ENCODE measurements around the gene TTLL5.
A peak's percentile ranks its signal among the peaks of the same experiment; 100 is the strongest.

Gene TTLL5

GRCh38 chr14:75660630-75661498 lies at the start of gene TTLL5, which contains the start of gene ERG28:
TSS of gene TTLL5 (plus strand) at chr14:75661246. CDS start at chr14:75663150, 1,904 bp downstream.
TSS of gene ERG28 (minus strand) at chr14:75660876. CDS start at chr14:75657502, 3,374 bp downstream.
- peak; percentile 99 for DNase-seq

- DNase-seq: no peak
These were observed 48.9 kb upstream of the TTLL5 start for GRCh38 chr14:75612157-75612556.

GRCh38 chr14:75614179-75614578 lies 46.9 kb upstream of the TTLL5 start:
- DNase-seq: no peak

DNA sequence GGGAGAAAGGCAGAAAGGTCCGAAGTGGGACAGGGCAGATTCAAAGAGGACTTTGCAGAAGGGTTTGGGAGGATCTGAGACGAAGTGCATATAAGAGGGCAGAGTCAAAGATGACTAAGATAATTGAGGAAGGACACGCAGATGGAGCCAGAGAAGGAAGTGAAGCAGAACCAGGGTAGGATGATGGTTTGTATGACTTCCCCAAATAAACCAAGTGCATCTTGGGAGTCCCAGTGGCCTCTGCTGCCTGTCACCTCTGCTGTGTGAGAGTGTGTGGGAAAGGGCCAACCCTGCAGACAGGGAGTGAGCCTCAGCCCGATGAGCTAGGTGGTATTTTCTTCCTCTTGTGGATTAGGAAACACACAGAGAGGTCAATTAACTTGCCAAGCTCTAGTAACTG lies 45.8 kb upstream of the TTLL5 start:
- no peak for DNase-seq

DNA sequence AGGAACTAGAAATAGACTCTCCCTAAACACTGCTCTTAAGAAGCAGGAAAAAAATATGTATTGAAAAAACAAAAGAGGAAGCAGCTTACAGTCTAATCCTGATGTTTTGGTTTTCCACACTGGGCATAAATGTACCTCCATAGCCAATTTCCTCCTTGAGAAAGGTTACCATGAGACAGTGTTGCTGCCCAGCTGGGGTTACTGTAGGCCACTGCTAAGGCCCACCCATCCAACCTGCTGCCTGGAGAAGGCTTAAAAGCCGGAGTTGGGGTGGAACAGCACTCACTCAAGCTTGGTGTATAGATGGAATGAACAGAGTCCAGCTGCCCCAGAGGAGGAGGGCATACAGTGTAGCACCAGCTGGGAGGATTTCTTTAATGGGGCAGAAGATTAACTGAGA lies 41.5 kb upstream of the TTLL5 start:
- DNase-seq: no peak

DNA sequence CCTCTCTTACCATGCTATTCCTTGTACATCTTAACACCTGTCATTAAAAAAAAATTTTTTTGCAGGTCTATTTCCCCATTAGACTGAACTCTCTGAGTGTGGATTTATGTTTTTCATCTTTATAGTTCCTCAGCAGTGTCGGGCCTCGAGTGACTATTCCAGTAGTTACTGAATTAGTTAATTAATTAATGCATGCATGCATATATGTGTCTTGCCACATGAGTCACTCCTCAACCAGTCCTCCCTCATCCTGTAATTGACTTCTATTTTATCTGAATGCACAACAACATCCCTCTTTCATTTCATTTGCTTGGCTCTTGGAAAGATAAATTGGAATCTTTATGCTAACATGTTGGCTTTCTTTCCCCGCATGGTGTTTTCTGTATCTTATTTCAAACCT lies 36.0 kb upstream of the TTLL5 start:
- no peak for DNase-seq

GRCh38 chr14:75626396-75626795 lies 34.6 kb upstream of the TTLL5 start:
- DNase-seq: no peak

- no peak for DNase-seq
These were observed 34.2 kb upstream of the TTLL5 start for GRCh38 chr14:75626863-75627262.

- DNase-seq: no peak
These were observed 33.6 kb upstream of the TTLL5 start for GRCh38 chr14:75627406-75627805.

- no peak for DNase-seq
These were observed 32.2 kb upstream of the TTLL5 start for GRCh38 chr14:75628816-75629215.

- no peak for DNase-seq
These were observed 30.2 kb upstream of the TTLL5 start for GRCh38 chr14:75630695-75631452.

GRCh38 chr14:75631453-75631831 lies 29.6 kb upstream of the TTLL5 start:
- no peak for DNase-seq

DNA sequence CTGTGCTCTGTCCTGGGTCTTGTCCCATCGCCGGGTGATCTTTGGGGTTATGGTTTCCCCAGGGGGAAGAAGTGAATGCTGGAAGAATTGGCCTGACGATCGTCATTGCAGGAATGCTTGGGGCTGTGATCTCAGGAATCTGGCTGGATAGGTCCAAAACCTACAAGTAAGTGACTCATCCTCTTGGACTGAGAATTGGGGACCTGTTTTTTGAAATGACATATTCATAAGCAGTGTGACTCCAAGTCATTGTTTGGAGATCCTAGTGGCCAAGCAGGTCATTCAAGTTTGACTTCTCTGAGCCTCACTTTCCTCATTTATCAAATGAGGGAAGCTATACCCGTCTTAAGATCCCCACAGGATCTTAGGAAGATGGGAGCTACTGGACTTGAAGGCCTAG lies 26.2 kb upstream of the TTLL5 start:
- no peak for DNase-seq

DNA sequence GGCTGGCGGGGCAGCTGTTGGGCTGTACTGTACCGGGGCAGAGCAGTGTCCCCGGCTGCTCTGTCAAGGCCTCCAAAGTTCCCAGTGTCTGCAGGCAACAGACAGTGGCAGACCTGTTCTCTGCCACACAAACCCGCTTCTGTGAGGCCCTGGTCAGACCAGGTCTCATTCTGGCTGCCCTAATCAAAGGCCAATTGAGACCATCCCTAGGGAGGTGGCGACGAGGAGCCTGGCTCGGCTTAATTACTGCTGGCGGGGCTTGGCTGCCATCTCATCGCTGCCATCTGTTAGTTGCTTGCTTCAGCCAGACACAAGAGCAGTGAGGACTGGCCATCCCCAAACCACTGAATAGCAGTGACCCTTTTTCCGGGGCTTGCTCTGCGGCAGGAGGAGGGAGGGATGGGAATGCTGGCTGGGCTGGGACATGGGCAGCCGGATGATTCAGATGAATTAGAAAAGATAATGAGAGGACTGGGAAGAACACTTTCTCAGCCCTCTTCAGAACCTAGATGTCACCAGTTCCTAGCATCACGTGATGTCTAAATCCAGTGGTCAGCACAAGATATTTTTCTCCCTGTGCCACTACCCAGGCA lies 24.9 kb upstream of the TTLL5 start:
- peak; percentile 52 for DNase-seq

- no peak for DNase-seq
These were observed 20.2 kb upstream of the TTLL5 start for GRCh38 chr14:75640876-75641275.

DNA sequence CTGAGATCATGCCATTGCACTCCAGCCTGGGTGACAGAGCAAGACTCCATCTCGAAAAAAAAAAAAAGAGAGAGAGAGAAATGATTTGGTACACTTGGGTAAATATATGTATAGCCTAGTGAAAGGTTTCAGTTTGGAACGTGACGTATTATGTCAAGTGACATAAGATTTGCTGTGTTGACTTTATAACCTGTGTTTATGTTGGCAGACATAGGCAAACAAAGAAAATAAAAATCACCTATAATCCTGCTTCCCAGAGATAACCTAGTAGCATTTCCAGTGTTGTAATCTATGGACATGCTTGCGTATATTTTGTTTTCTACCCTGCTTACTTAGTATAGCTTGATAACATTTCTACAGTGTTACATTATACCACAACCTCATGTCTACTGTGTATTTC lies 17.1 kb upstream of the TTLL5 start:
- no peak for DNase-seq

GRCh38 chr14:75645056-75645455 lies 16.0 kb upstream of the TTLL5 start:
- DNase-seq: no peak

GRCh38 chr14:75646762-75647161 lies 14.3 kb upstream of the TTLL5 start:
- DNase-seq: no peak

DNA sequence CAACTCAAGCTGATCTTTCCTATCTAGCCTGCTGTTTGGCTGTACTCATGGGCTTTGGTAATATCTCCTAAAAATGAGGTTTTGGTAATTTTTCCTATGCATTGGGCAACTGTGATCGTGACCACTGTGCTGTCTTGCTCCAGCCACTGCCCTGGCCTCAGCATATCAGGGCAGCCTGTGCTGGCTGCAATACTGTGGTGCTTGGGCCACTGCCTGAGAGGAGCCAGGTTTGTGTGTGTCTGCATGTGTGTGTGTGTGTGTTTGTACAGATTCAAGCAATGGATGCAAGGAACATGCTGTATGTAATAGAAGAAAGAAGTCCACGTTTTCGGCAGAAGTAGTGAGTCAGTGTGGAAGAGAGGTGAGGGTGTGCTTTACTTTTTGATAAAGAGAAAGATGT lies 13.4 kb upstream of the TTLL5 start:
- DNase-seq: no peak

- no peak for DNase-seq
These were observed 12.8 kb upstream of the TTLL5 start for GRCh38 chr14:75648066-75648838.

GRCh38 chr14:75649337-75649736 lies 11.7 kb upstream of the TTLL5 start:
- DNase-seq: no peak

DNA sequence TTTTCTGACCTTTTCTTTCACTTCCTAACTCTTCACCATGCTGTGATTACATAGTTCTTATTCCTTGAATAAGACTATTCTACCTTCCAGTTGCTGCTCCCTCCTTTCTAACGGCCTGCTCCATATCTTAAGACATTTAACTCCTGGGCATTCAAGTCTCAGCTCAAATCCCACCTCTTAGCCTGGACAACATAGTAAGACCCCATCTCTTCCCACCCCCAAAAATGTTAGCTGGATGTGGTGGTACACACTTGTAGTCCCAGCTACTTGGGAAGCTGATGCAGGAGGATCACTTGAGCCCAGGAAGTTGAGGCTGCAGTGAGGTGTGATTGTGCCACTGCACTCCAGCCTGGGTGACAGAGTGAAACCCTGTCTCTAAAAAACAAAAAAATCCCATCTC lies 11.3 kb upstream of the TTLL5 start:
- no peak for DNase-seq
